Measurements from ENCODE around the gene DEFB110. TPM values are rescaled to one million over a fixed set of nuclear protein-coding genes. Genes with fewer than 3 reads are reported as not detected.

The DEFB110 gene
- total RNA-seq, 1 experiment from 2014 or later = not detected

DNA sequence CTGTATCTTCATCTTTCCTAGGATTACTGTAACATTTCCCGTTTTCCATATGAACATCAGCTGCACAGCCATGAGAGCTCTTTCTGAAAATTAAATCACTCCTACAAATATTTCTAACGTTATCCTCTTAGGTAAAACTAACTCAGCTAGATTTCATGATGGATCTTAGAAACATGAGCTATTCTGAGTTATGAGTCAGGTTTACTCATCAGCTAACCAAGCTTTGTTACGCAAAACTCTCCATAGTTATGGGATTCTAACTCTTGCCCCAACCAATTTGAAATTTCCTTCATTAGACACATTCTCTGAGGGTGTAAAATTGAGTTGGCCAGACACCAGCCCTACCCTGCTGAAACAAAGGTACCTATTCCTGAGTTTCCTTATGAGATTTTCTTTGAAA is 14.0 kb downstream of the DEFB110 start:
- BruUV-seq (replicated peaks) = no TSS peak
- Histone ChIP-seq H3K27me3 (replicated peaks; ENCODE audit: insufficient read depth, low read depth, low read length, poor library complexity) (no peaks in the 10 kb centered on the region), H3K9me3 (ENCODE audit: low read depth, low read length, poor library complexity, severe bottlenecking) (no peaks in the 10 kb centered on the region), H3K27ac (ENCODE audit: low read depth, low read length, poor library complexity, severe bottlenecking) (no peak overlapping the region), H3K36me3 (ENCODE audit: insufficient read depth, low read length, poor library complexity, severe bottlenecking) (no peaks in the 10 kb centered on the region), H3K4me1 (ENCODE audit: insufficient read depth, low read length, poor library complexity, severe bottlenecking) (no peaks in the 10 kb centered on the region), H3K4me3 (ENCODE audit: low read depth, low read length, poor library complexity, severe bottlenecking) (no peak overlapping the region)
- TF ChIP-seq EZH2 (IDR thresholded peaks at IDR 0.05; ENCODE audit: borderline replicate concordance, low read depth, low read length, poor library complexity, severe bottlenecking) = no peak
- ChIA-PET POLR2A (ENCODE audit: low non-redundant PET) (no interaction called here), CTCF (interaction anchor here (0.8 kb wide), 1 partner anchor 55 kb away, joined by 4 read pairs; no protein-coding TSS in a partner anchor)
- no peak for DNase-seq (ENCODE audit: low spot score)
- intact Hi-C loops (cut with micrococcal nuclease; ENCODE audit: unreplicated experiment) = no loop called here

DNA sequence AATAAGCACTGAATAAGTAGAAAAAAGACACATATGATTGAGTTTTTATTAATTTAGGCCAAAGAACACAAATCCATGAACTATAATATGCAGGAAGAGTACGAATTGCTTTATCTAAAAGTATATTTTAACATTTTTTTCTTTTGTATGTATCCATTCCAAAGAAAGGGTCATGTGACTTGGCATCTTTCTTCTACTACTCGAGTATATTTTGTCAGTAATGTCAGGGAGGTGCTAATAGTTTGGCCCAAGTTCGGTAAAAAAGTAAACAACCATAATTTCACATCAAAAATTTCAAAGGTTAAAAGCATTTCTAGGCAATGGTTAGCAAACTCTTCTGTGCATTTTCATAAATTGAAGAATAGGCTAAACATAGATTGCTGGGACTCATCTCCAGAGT is 18.7 kb downstream of the DEFB110 start:
- H3K9me3 ChIP-seq (ENCODE audit: low read depth, low read length, poor library complexity, severe bottlenecking) = no peaks in the 10 kb centered on the region
- DNase-seq (ENCODE audit: low spot score) = no peak
- no peaks in the 10 kb centered on the region for H3K4me1 ChIP-seq (ENCODE audit: insufficient read depth, low read length, poor library complexity, severe bottlenecking)
- POLR2A ChIA-PET (ENCODE audit: low non-redundant PET) = no interaction called here
- CTCF ChIA-PET = no interaction called here
- H3K27ac ChIP-seq (ENCODE audit: low read depth, low read length, poor library complexity, severe bottlenecking) = no peak overlapping the region
- intact Hi-C loops (cut with micrococcal nuclease; ENCODE audit: unreplicated experiment) = no loop called here
- H3K36me3 ChIP-seq (ENCODE audit: insufficient read depth, low read length, poor library complexity, severe bottlenecking) = no peaks in the 10 kb centered on the region
- no peak overlapping the region for H3K4me3 ChIP-seq (ENCODE audit: low read depth, low read length, poor library complexity, severe bottlenecking)
- no TSS peak for BruUV-seq (replicated peaks)
- no peak for TF ChIP-seq EZH2 (IDR thresholded peaks at IDR 0.05; ENCODE audit: borderline replicate concordance, low read depth, low read length, poor library complexity, severe bottlenecking)
- TF ChIP-seq, protein P1, sequence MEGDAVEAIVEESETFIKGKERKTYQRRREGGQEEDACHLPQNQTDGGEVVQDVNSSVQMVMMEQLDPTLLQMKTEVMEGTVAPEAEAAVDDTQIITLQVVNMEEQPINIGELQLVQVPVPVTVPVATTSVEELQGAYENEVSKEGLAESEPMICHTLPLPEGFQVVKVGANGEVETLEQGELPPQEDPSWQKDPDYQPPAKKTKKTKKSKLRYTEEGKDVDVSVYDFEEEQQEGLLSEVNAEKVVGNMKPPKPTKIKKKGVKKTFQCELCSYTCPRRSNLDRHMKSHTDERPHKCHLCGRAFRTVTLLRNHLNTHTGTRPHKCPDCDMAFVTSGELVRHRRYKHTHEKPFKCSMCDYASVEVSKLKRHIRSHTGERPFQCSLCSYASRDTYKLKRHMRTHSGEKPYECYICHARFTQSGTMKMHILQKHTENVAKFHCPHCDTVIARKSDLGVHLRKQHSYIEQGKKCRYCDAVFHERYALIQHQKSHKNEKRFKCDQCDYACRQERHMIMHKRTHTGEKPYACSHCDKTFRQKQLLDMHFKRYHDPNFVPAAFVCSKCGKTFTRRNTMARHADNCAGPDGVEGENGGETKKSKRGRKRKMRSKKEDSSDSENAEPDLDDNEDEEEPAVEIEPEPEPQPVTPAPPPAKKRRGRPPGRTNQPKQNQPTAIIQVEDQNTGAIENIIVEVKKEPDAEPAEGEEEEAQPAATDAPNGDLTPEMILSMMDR (conservative IDR thresholded peaks at IDR 0.05; ENCODE audit: low read depth, low read length) = no peak
- no peaks in the 10 kb centered on the region for H3K27me3 ChIP-seq (replicated peaks; ENCODE audit: insufficient read depth, low read depth, low read length, poor library complexity)

DNA sequence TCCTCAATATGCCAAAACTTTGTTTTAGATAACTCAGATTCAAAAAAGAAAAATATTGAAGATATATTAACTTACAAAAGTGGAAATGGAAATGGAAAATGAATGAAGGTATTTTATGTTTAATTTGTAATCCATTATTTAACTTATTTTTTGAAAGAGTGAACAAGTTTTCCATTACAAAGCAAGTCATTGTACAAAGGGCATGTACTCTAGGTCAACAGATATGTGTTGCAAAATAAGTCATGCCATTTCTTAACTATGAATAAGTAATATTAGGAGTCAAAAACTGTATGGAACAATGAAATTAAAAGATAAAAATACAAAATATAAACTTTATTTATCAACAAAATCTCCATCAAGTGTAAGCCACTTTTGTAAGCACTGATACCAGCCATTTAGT is 26.5 kb downstream of the DEFB110 start:
- intact Hi-C loops (cut with micrococcal nuclease; ENCODE audit: unreplicated experiment) = no loop called here
- ChIA-PET CTCF (no interaction called here), POLR2A (ENCODE audit: low non-redundant PET) (no interaction called here)
- no peaks in the 10 kb centered on the region for H3K9me3 ChIP-seq (ENCODE audit: low read depth, low read length, poor library complexity, severe bottlenecking)
- no TSS peak for BruUV-seq (replicated peaks)
- no peak for DNase-seq (ENCODE audit: low spot score)
- H3K4me1 ChIP-seq (ENCODE audit: insufficient read depth, low read length, poor library complexity, severe bottlenecking) = no peaks in the 10 kb centered on the region
- H3K27me3 ChIP-seq (replicated peaks; ENCODE audit: insufficient read depth, low read depth, low read length, poor library complexity) = no peaks in the 10 kb centered on the region
- H3K27ac ChIP-seq (ENCODE audit: low read depth, low read length, poor library complexity, severe bottlenecking) = no peak overlapping the region
- TF ChIP-seq, protein P1 (conservative IDR thresholded peaks at IDR 0.05; ENCODE audit: low read depth, low read length) = no peak
- TF ChIP-seq EZH2 (IDR thresholded peaks at IDR 0.05; ENCODE audit: borderline replicate concordance, low read depth, low read length, poor library complexity, severe bottlenecking) = no peak
- H3K4me3 ChIP-seq (ENCODE audit: low read depth, low read length, poor library complexity, severe bottlenecking) = no peak overlapping the region
- H3K36me3 ChIP-seq (ENCODE audit: insufficient read depth, low read length, poor library complexity, severe bottlenecking) = no peaks in the 10 kb centered on the region

DNA sequence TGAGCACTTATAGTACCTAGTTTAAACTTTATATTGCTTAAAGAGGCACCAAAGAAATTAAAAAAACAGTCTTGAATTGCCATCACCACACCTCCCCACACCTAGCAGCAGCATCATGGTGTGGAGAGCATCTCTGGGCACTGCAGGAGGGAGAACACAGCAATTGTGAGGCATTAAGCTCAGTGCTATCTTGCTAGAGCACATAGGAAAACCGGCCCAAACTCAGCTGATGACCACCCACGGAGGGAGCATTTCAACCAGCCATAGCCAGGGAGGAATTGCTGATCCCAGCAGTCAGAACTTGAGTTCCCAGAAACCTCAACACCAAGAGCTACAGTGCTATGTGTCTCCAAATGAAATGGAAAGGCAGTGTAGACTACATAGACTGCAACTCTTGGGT is 32.9 kb downstream of the DEFB110 start:
- CTCF ChIA-PET = no interaction called here
- POLR2A ChIA-PET (ENCODE audit: low non-redundant PET) = no interaction called here

More for the DNA sequence above, 32.9 kb downstream of the DEFB110 start:
- no peak for TF ChIP-seq EZH2 (IDR thresholded peaks at IDR 0.05; ENCODE audit: borderline replicate concordance, low read depth, low read length, poor library complexity, severe bottlenecking)
- TF ChIP-seq, protein P1 (conservative IDR thresholded peaks at IDR 0.05; ENCODE audit: low read depth, low read length) = no peak
- no peak for DNase-seq (ENCODE audit: low spot score)
- intact Hi-C loops (cut with micrococcal nuclease; ENCODE audit: unreplicated experiment) = no loop called here
- no peak overlapping the region for H3K4me3 ChIP-seq (ENCODE audit: low read depth, low read length, poor library complexity, severe bottlenecking)
- no peaks in the 10 kb centered on the region for H3K27me3 ChIP-seq (replicated peaks; ENCODE audit: insufficient read depth, low read depth, low read length, poor library complexity)
- no peaks in the 10 kb centered on the region for H3K4me1 ChIP-seq (ENCODE audit: insufficient read depth, low read length, poor library complexity, severe bottlenecking)
- H3K27ac ChIP-seq (ENCODE audit: low read depth, low read length, poor library complexity, severe bottlenecking) = no peak overlapping the region
- H3K36me3 ChIP-seq (ENCODE audit: insufficient read depth, low read length, poor library complexity, severe bottlenecking) = no peaks in the 10 kb centered on the region
- BruUV-seq (replicated peaks) = no TSS peak
- no peaks in the 10 kb centered on the region for H3K9me3 ChIP-seq (ENCODE audit: low read depth, low read length, poor library complexity, severe bottlenecking)

Measured in A673 (cell line).